ENCODE data around the gene SMC3. TPM values are rescaled to one million over a fixed set of nuclear protein-coding genes. Genes with fewer than 3 reads are reported as not detected.
A peak's percentile ranks its signal among the peaks of the same experiment; 100 is the strongest.

Gene SMC3
- total and polyA plus RNA-seq, 2 experiments from 2014 or later, result 72.3 to 320 TPM

DNA sequence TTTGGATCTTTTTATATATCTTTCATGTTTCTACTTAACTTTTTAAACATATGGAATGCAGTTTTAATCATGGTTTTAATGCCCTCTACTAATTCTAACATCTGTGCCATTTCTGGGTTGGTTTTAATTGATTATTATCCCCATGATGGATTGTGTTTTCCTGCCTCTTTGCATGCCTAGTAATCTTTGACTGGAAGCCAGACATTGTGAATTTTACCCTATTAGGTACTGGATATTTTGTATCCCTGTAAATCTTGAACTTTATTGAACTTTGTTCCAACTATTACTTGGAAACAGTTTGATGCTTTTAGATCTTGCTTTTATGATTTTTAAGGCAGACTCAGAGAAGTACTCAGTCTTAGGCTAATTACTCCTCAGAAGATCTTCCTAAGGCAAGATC is 60.7 kb downstream of the SMC3 start:
- peaks cover 2% of the 10 kb centered on the region for H3K27me3 Mint-ChIP-seq (ENCODE audit: insufficient read depth, low read depth, poor library complexity)
- no peak for DNase-seq (ENCODE audit: low spot score)

More for the DNA sequence above, 60.7 kb downstream of the SMC3 start:
- no peak overlapping the region for H3K4me3 Mint-ChIP-seq
- Histone ChIP-seq H3K4me2 (no peak overlapping the region), H4K20me1 (replicated peaks; ENCODE audit: insufficient read depth) (no peaks in the 10 kb centered on the region), H3K36me3 (ENCODE audit: insufficient read depth) (no peaks in the 10 kb centered on the region), H3K27ac (ENCODE audit: low read depth) (no peak overlapping the region), H3F3A (replicated peaks; ENCODE audit: low read depth) (no peaks in the 10 kb centered on the region), H3K4me1 (ENCODE audit: insufficient read depth) (peaks cover 7% of the 10 kb centered on the region; the same call in 1 of the 2 replicates), H2AFZ (peak overlapping the region; percentile 28; the same call in 1 of the 2 replicates), H3K79me2 (replicated peaks; ENCODE audit: insufficient read depth) (no peaks in the 10 kb centered on the region), H3K27me3 (ENCODE audit: insufficient read depth) (no peaks in the 10 kb centered on the region), H3K4me3 (no peak overlapping the region), H3K9me2 (ENCODE audit: insufficient read depth) (no peaks in the 10 kb centered on the region; the same call in 1 of the 2 replicates)
- H3K4me1 Mint-ChIP-seq, result peaks cover 12% of the 10 kb centered on the region; the same call in 2 of the 3 replicates
- ATAC-seq, result no peak
- no peak overlapping the region for H3K27ac Mint-ChIP-seq
- H3K36me3 Mint-ChIP-seq (ENCODE audit: low read depth), result no peaks in the 10 kb centered on the region
- H3K9me3 Mint-ChIP-seq, result no peaks in the 10 kb centered on the region
- TF ChIP-seq EZH2phosphoT487 (IDR thresholded peaks at IDR 0.05; ENCODE audit: unreplicated experiment) (no peak), STAT1 (IDR thresholded peaks at IDR 0.05; ENCODE audit: unreplicated experiment) (no peak), POLR2AphosphoS5 (IDR thresholded peaks at IDR 0.05; ENCODE audit: low read depth) (no peak), REST (IDR thresholded peaks at IDR 0.05; ENCODE audit: unreplicated experiment) (no peak), ZNF114 (CRISPR knock-in tag; IDR thresholded peaks at IDR 0.05) (no peak), CREB1 (CRISPR knock-in tag; IDR thresholded peaks at IDR 0.05; ENCODE audit: low read depth) (no peak), EZH2 (IDR thresholded peaks at IDR 0.05; ENCODE audit: low read depth, unreplicated experiment) (no peak), JUNB (IDR thresholded peaks at IDR 0.05; ENCODE audit: unreplicated experiment) (no peak), ZNF331 (CRISPR knock-in tag; IDR thresholded peaks at IDR 0.05; ENCODE audit: low read depth) (no peak), ZNF462 (CRISPR knock-in tag; IDR thresholded peaks at IDR 0.05) (no peak), NANOG (IDR thresholded peaks at IDR 0.05; ENCODE audit: borderline replicate concordance) (no peak)
- TF ChIP-seq, protein P1, sequence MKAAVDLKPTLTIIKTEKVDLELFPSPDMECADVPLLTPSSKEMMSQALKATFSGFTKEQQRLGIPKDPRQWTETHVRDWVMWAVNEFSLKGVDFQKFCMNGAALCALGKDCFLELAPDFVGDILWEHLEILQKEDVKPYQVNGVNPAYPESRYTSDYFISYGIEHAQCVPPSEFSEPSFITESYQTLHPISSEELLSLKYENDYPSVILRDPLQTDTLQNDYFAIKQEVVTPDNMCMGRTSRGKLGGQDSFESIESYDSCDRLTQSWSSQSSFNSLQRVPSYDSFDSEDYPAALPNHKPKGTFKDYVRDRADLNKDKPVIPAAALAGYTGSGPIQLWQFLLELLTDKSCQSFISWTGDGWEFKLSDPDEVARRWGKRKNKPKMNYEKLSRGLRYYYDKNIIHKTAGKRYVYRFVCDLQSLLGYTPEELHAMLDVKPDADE (IDR thresholded peaks at IDR 0.05), result no peak
- TF ChIP-seq, protein P2, sequence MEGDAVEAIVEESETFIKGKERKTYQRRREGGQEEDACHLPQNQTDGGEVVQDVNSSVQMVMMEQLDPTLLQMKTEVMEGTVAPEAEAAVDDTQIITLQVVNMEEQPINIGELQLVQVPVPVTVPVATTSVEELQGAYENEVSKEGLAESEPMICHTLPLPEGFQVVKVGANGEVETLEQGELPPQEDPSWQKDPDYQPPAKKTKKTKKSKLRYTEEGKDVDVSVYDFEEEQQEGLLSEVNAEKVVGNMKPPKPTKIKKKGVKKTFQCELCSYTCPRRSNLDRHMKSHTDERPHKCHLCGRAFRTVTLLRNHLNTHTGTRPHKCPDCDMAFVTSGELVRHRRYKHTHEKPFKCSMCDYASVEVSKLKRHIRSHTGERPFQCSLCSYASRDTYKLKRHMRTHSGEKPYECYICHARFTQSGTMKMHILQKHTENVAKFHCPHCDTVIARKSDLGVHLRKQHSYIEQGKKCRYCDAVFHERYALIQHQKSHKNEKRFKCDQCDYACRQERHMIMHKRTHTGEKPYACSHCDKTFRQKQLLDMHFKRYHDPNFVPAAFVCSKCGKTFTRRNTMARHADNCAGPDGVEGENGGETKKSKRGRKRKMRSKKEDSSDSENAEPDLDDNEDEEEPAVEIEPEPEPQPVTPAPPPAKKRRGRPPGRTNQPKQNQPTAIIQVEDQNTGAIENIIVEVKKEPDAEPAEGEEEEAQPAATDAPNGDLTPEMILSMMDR (conservative IDR thresholded peaks at IDR 0.05; ENCODE audit: low read depth in 2 of 2), result no peak

Measured in GM23338 (cell line).